ENCODE results near the gene TTLL13. TPM values are rescaled to one million over a fixed set of nuclear protein-coding genes. Genes with fewer than 3 reads are reported as not detected.

Gene TTLL13
- total RNA-seq, 1 donor: under 0.01 TPM

DNA sequence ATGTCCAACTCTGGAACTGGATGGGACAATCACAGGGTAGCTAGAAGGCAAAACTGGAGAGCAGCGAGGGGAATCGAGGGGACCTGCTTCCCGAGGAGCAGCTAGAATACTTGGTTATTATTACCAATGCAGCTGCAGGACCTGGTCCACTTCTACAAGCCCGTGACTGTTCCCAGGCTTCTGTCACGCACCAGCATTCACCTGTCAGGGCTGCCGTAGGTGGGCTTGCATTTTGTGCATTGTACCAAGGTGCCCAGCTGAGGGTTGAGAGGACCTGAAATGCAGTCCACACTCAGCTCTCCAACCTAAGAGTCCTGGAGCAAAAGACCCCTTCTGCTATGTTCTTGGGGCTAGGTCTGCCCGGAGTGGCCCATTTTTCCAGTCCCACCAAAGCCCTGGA lies 45.9 kb upstream of the TTLL13 start:
- TF ChIP-seq, protein P1, sequence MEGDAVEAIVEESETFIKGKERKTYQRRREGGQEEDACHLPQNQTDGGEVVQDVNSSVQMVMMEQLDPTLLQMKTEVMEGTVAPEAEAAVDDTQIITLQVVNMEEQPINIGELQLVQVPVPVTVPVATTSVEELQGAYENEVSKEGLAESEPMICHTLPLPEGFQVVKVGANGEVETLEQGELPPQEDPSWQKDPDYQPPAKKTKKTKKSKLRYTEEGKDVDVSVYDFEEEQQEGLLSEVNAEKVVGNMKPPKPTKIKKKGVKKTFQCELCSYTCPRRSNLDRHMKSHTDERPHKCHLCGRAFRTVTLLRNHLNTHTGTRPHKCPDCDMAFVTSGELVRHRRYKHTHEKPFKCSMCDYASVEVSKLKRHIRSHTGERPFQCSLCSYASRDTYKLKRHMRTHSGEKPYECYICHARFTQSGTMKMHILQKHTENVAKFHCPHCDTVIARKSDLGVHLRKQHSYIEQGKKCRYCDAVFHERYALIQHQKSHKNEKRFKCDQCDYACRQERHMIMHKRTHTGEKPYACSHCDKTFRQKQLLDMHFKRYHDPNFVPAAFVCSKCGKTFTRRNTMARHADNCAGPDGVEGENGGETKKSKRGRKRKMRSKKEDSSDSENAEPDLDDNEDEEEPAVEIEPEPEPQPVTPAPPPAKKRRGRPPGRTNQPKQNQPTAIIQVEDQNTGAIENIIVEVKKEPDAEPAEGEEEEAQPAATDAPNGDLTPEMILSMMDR (IDR thresholded peaks at IDR 0.05; ENCODE audit: insufficient read depth, low read depth, low read length): no peak
- no peak overlapping the region for H3K4me3 ChIP-seq (ENCODE audit: low read depth, low read length)

DNA sequence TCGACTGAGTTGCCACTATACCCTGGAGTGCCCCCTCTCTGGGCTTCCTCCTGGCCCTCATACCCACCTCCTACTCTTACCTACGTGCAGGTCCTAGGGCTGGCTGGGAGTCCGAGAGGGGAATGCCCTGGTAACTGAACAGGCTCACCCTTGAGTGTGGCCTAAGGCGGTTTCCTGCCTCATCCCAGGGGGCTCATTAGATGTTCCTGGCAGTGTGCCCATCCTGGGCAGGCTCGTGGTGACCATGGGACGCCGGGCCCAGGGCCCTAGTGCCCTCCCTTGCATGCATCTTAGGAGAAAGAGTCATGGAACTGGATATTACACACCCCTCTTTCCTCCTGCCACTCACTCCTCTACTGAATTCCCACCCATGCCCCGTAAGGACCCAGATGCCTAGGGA lies 45.4 kb upstream of the TTLL13 start:
- no peak for DNase-seq (ENCODE audit: low read depth)
- TF ChIP-seq, protein P1 (IDR thresholded peaks at IDR 0.05; ENCODE audit: insufficient read depth, low read depth, low read length): no peak
- no peak overlapping the region for H3K4me3 ChIP-seq (ENCODE audit: low read depth, low read length)

More for the DNA sequence above, 45.9 kb upstream of the TTLL13 start:
- no peak for DNase-seq (ENCODE audit: low read depth)

DNA sequence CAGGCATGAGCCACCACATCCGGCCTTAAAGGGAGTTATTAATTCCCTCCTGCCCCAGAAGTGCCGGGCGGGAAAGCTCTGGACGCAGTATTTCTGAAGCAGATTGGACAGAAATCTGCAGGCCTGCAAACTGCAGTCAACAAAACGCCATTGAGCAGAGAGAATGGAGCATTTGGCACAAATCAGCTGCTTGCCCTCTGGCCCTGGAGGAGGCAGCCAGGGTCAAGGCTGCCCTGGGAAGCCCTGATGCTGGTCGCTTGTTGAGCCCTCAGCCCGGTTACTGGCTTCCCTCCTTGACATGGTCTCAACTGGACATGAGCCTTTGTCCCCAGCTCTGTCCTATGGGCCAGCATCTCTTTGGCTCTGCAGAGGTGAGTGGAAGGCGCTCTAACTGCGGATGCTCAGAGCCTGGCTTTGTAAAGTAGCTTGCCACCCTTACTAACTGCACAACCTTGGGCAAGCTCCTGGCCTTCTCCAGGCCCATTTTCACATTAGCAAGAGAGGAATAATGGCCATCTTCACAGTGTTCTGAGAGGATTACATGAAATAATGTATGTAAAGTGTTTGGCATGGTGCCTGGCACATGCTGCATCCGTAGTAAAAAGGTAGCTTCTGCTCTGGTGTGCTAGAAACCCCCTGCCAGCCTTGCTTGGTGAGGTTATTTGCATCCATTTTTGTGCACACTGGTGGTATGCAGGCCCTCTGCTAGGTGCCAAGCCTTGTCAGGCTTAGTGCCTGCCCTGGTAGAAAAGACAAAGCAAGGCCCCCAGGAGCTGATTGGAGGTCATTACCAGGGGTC lies 44.1 kb upstream of the TTLL13 start:
- TF ChIP-seq, protein P1 (IDR thresholded peaks at IDR 0.05; ENCODE audit: insufficient read depth, low read depth, low read length): no peak
- H3K4me3 ChIP-seq (ENCODE audit: low read depth, low read length): no peak overlapping the region
- no peak for DNase-seq (ENCODE audit: low read depth)

DNA sequence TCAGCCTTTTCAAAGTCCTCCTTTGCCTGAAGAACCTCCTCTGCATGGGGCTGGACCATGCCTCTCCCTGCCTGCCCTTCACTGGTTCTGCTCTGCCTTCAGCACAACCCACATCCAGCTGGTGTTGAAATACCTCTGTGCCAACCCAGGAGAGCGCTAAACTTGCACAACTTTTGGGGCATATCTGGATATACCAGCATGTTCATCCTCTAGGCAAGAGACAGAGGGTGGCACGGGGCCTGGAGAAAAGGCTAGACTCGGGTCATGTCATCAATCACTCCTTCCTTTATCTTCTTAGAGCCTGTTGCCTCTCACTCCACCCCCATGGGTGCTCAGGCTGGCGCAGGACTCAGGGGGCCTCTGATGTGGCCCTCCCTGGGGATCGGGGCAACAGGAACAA lies 43.5 kb upstream of the TTLL13 start:
- DNase-seq (ENCODE audit: low read depth): no peak
- no peak overlapping the region for H3K4me3 ChIP-seq (ENCODE audit: low read depth, low read length)
- TF ChIP-seq, protein P1 (IDR thresholded peaks at IDR 0.05; ENCODE audit: insufficient read depth, low read depth, low read length): no peak

DNA sequence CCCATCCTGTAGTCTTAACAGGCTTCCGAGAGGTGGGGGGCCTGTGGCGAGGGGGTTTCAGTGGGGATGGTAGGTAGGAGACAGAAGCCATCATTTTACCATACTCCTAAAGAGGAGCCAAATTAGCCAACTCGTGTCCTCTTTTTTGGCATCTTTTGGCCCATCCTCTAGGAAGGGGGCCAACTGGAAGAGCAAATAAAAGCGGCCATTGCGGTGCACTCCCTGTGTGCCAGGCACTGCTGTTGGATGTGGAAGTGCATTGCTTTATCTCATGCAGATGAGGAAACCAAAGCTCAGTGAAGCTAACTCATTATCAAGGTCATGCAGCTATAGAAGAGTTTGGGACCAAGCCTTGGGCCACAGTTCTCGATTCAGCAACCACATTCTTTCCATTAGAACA lies 42.1 kb upstream of the TTLL13 start:
- no peak overlapping the region for H3K4me3 ChIP-seq (ENCODE audit: low read depth, low read length)
- TF ChIP-seq, protein P1 (IDR thresholded peaks at IDR 0.05; ENCODE audit: insufficient read depth, low read depth, low read length): no peak
- no peak for DNase-seq (ENCODE audit: low read depth)

DNA sequence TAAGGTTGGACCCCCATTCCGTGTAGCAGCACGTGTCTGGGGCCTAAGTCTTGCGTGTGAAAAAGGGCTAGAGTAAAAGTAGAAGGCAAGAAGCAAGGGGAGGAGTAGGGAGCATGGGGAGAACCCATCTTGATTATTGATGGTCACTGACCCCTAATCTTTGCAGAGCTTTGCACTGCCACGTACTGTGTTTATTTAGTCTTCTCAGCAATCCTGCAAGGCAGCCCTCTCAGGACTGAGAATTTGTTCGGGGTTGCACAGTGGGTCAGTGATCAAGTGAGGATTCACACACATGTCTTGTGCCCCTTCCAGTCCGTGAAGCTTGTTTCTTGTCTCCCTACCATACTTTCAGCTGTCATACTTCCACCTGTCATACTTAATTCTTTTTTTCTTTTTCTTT lies 41.0 kb upstream of the TTLL13 start:
- no peak for DNase-seq (ENCODE audit: low read depth)
- TF ChIP-seq, protein P1 (IDR thresholded peaks at IDR 0.05; ENCODE audit: insufficient read depth, low read depth, low read length): no peak
- no peak overlapping the region for H3K4me3 ChIP-seq (ENCODE audit: low read depth, low read length)

DNA sequence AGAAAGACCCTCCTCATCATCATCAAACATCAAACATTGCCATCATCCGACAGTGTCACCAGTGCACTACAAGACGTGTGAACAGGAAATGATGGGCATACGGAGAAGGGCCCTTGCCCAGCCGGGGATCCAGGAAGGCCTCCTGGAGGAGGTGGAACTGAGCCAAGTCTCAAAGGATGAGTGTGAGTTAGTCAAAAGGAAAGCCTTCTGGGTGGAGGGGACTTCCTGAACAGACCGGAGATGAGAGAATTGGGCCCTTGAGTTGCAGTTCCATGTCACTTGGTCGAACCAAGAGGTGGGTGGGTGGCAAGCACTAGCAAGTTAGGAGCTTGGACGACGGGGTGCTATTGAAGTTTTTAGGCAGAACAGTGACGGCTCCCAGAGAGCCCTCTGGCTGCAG lies 39.8 kb upstream of the TTLL13 start:
- DNase-seq (ENCODE audit: low read depth): no peak
- TF ChIP-seq, protein P1 (IDR thresholded peaks at IDR 0.05; ENCODE audit: insufficient read depth, low read depth, low read length): no peak
- no peak overlapping the region for H3K4me3 ChIP-seq (ENCODE audit: low read depth, low read length)

Measured in fibroblast of villous mesenchyme (primary cell).